H1 (cell line): ENCODE results near the gene FEZF1. TPM values are rescaled to one million over a fixed set of nuclear protein-coding genes. Genes with fewer than 3 reads are reported as not detected.
A peak's percentile ranks its signal among the peaks of the same experiment; 100 is the strongest.

Experiments used
- CTCF ChIA-PET: fragments of 300-600 bp; sonication (Branson Sonifier 250); formaldehyde crosslinking; loops from one replicate; lab custom pipeline; 2021; ENCODE audit not compliant: partially characterized antibody; lab: Charles Lee
- POLR2A ChIA-PET: fragments of 300-600 bp; sonication (Branson Sonifier 250); formaldehyde crosslinking; loops from one replicate; lab custom pipeline; 2021; ENCODE audit warnings: inconsistent platforms; ENCODE audit not compliant: partially characterized antibody; lab: Charles Lee
- DNase-seq, 2 experiments: peaks; one replicate each; pipeline versions ENCODE4 v3.0.0 to v3.0.0-alpha.2; 2010 to 2022; ENCODE audit warnings: low spot score in 2 of 2, low read depth in 1 of 2, mixed read lengths in 1 of 2
- FAIRE-seq: peaks from 2 replicates; lab custom pipeline; 2011; peaks lifted over from hg19 to GRCh38; lab: Jason Lieb, UNC
- H2AFZ ChIP-seq: 2 replicates; pipeline ENCODE4 v1.8.1; 2012; ENCODE audit warnings: low read length, inconsistent platforms
- H2AK5ac ChIP-seq: 2 replicates; pipeline ENCODE4 v1.6.1; 2013; ENCODE audit warnings: low read depth, low read length
- H2BK120ac ChIP-seq: replicated peaks from 2 replicates; pipeline ENCODE3; 2013; ENCODE audit warnings: low read depth, low read length, inconsistent platforms
- H2BK12ac ChIP-seq: 2 replicates; pipeline ENCODE4 v1.6.1; 2013; ENCODE audit warnings: low read depth, low read length
- H2BK15ac ChIP-seq: 2 replicates; pipeline ENCODE4 v1.6.1; 2013; ENCODE audit warnings: low read length
- H2BK20ac ChIP-seq: 2 replicates; pipeline ENCODE4 v1.6.1; 2013; ENCODE audit warnings: low read length
- H2BK5ac ChIP-seq: 2 replicates; pipeline ENCODE4 v1.6.1; 2013; ENCODE audit warnings: low read depth, low read length
- H3K14ac ChIP-seq: 2 replicates; pipeline ENCODE4 v1.6.1; 2013; ENCODE audit warnings: inconsistent platforms; ENCODE audit not compliant: insufficient read length
- H3K18ac ChIP-seq: 2 replicates; pipeline ENCODE4 v1.6.1; 2013; ENCODE audit warnings: low read length; ENCODE audit errors: extremely low read depth
- H3K23ac ChIP-seq: 2 replicates; pipeline ENCODE4 v1.6.1; 2013; ENCODE audit warnings: inconsistent platforms; ENCODE audit not compliant: insufficient read length
- H3K23me2 ChIP-seq: 2 replicates; pipeline ENCODE4 v1.6.1; 2013; ENCODE audit warnings: low read depth, low read length
- H3K27ac ChIP-seq: 2 replicates; pipeline ENCODE4 v1.6.1; 2011; ENCODE audit warnings: low read depth, low read length, inconsistent platforms
- H3K27me3 ChIP-seq, 4 experiments: replicated peaks in 1 of 4; 1 replicate in 1 of 4; 2 replicates in 3 of 4; pipeline versions ENCODE4 v1.6.1 to v1.8.1; 2011 to 2013; ENCODE audit warnings: low read length in 3 of 4, mild to moderate bottlenecking in 3 of 4, inconsistent platforms in 2 of 4, mixed read lengths in 2 of 4, moderate library complexity in 1 of 4; ENCODE audit not compliant: control insufficient read depth in 3 of 4, insufficient read depth in 3 of 4; ENCODE audit errors: extremely low read depth in 1 of 4
- H3K36me3 ChIP-seq, 4 experiments: 2 replicates each; pipeline versions ENCODE4 v1.6.1 to v1.8.1; 2011 to 2013; ENCODE audit warnings: mild to moderate bottlenecking in 4 of 4, low read length in 3 of 4, moderate library complexity in 2 of 4, control low read depth in 1 of 4, inconsistent platforms in 1 of 4; ENCODE audit not compliant: insufficient read depth in 4 of 4, control insufficient read depth in 2 of 4
- H3K4ac ChIP-seq: replicated peaks from 2 replicates; pipeline ENCODE3; 2013; ENCODE audit warnings: low read length, low read depth, mixed read lengths, inconsistent platforms; ENCODE audit not compliant: insufficient read length
- H3K4me1 ChIP-seq, 4 experiments: replicated peaks in 1 of 4; 1 replicate in 1 of 4; 2 replicates in 3 of 4; pipeline versions ENCODE4 v1.6.1 to v1.8.1; 2011 to 2013; ENCODE audit warnings: low read length in 3 of 4, inconsistent platforms in 2 of 4, mixed read lengths in 1 of 4; ENCODE audit not compliant: insufficient read depth in 4 of 4, control insufficient read depth in 3 of 4
- H3K4me2 ChIP-seq, 2 experiments: 2 replicates each; pipeline versions ENCODE4 v1.6.1 to v1.8.1; 2011 to 2013; ENCODE audit warnings: low read depth in 2 of 2, low read length in 2 of 2, control low read depth in 1 of 2, inconsistent platforms in 1 of 2, mild to moderate bottlenecking in 1 of 2; ENCODE audit not compliant: insufficient read depth in 1 of 2
- H3K4me3 ChIP-seq, 4 experiments: fragments of 200-600, 300-600 bp in 1 of 4; sonication (generic), shearing (Covaris generic), sonication (Bioruptor Twin) in 1 of 4; 2 replicates each; pipeline versions ENCODE4 v1.5.1 to v1.8.1; 2011 to 2016; ENCODE audit warnings: low read length in 4 of 4, low read depth in 3 of 4, control low read depth in 2 of 4, inconsistent platforms in 2 of 4, mild to moderate bottlenecking in 2 of 4, mixed read lengths in 1 of 4, moderate library complexity in 1 of 4; ENCODE audit not compliant: insufficient read depth in 2 of 4; ENCODE audit errors: extremely low read depth in 1 of 4
- H3K56ac ChIP-seq: replicated peaks from 2 replicates; pipeline ENCODE3; 2013; ENCODE audit warnings: low read depth, mild to moderate bottlenecking, mixed read lengths, low read length, inconsistent platforms; ENCODE audit not compliant: insufficient read length
- H3K79me1 ChIP-seq: 2 replicates; pipeline ENCODE4 v1.6.1; 2013; ENCODE audit warnings: low read depth, low read length, control low read depth
- H3K79me2 ChIP-seq, 2 experiments: 2 replicates each; pipeline versions ENCODE4 v1.6.1 to v1.8.1; 2012 to 2013; ENCODE audit warnings: low read length in 2 of 2, mild to moderate bottlenecking in 2 of 2, inconsistent platforms in 1 of 2; ENCODE audit not compliant: insufficient read depth in 2 of 2, control insufficient read depth in 1 of 2
- H3K9ac ChIP-seq, 4 experiments: replicated peaks in 1 of 4; 1 replicate in 1 of 4; 2 replicates in 3 of 4; pipeline versions ENCODE4 v1.6.1 to v1.8.1; 2011 to 2013; ENCODE audit warnings: low read depth in 3 of 4, low read length in 3 of 4, control low read depth in 2 of 4, mild to moderate bottlenecking in 2 of 4, moderate library complexity in 2 of 4, inconsistent platforms in 1 of 4; ENCODE audit errors: extremely low read depth in 1 of 4
- H3K9me3 ChIP-seq, 2 experiments: 2 replicates each; pipeline versions ENCODE4 v1.6.1 to v1.8.1; 2012 to 2013; ENCODE audit warnings: mild to moderate bottlenecking in 2 of 2, moderate library complexity in 2 of 2, control low read depth in 1 of 2, inconsistent platforms in 1 of 2, low read depth in 1 of 2, low read length in 1 of 2, mixed read lengths in 1 of 2; ENCODE audit not compliant: insufficient read depth in 2 of 2
- H4K20me1 ChIP-seq, 2 experiments: replicated peaks in 1 of 2; 2 replicates each; pipeline versions ENCODE3 to v1.8.1; 2011 to 2013; ENCODE audit warnings: inconsistent platforms in 2 of 2, low read length in 2 of 2, mild to moderate bottlenecking in 1 of 2; ENCODE audit not compliant: insufficient read depth in 2 of 2, control insufficient read depth in 1 of 2
- H4K5ac ChIP-seq: 2 replicates; pipeline ENCODE4 v1.6.1; 2013; ENCODE audit warnings: low read length, low read depth, mixed read lengths, inconsistent platforms; ENCODE audit not compliant: insufficient read length
- H4K8ac ChIP-seq: 2 replicates; pipeline ENCODE4 v1.8.0; 2013; ENCODE audit warnings: mild to moderate bottlenecking, moderate library complexity, low read length, inconsistent platforms; ENCODE audit not compliant: insufficient read depth; ENCODE audit errors: extremely low read depth
- H4K91ac ChIP-seq: replicated peaks from 2 replicates; pipeline ENCODE3; 2013; ENCODE audit warnings: low read length, mixed read lengths, inconsistent platforms; ENCODE audit not compliant: insufficient read length
- ASH2L ChIP-seq: fragments of 200-600, 300-600 bp; sonication (generic); IDR thresholded peaks from one replicate; pipeline ENCODE4 v1.7.1; 2017; ENCODE audit warnings: low read length
- CHD2 ChIP-seq: IDR thresholded peaks from 2 replicates; pipeline ENCODE4 v1.6.1; 2012; ENCODE audit warnings: low read length, improper control_type of control experiment
- CREB1 ChIP-seq: IDR thresholded peaks from 2 replicates; pipeline ENCODE4 v1.6.1; 2012; ENCODE audit warnings: inconsistent platforms
- EGR1 ChIP-seq: IDR thresholded peaks from 2 replicates; pipeline ENCODE4 v1.6.1; 2011; ENCODE audit warnings: low read depth, low read length, borderline replicate concordance
- EP300 ChIP-seq, 2 experiments: IDR thresholded peaks; 1 replicate in 1 of 2; 2 replicates in 1 of 2; pipeline ENCODE4 v1.6.1; 2011 to 2012; ENCODE audit warnings: low read depth in 2 of 2, low read length in 2 of 2, mild to moderate bottlenecking in 2 of 2, borderline replicate concordance in 1 of 2, inconsistent platforms in 1 of 2, moderate library complexity in 1 of 2
- KDM4A ChIP-seq: IDR thresholded peaks from one replicate; pipeline ENCODE4 v1.7.1; 2012; ENCODE audit warnings: low read depth, mild to moderate bottlenecking, moderate library complexity, low read length, inconsistent platforms; ENCODE audit not compliant: severe bottlenecking
- RBBP5 ChIP-seq: IDR thresholded peaks from 2 replicates; pipeline ENCODE4 v1.7.1; 2012; ENCODE audit warnings: low read depth, mild to moderate bottlenecking, inconsistent platforms, low read length, moderate library complexity, borderline replicate concordance
- SP1 ChIP-seq: IDR thresholded peaks from 2 replicates; pipeline ENCODE4 v1.6.1; 2011; ENCODE audit warnings: low read depth, low read length
- TEAD4 ChIP-seq: IDR thresholded peaks from 2 replicates; pipeline ENCODE4 v1.6.1; 2012; ENCODE audit warnings: low read depth, low read length, inconsistent platforms, mixed read lengths
- ZNF274 ChIP-seq: IDR thresholded peaks from 2 replicates; pipeline ENCODE4 v1.7.0; 2012; ENCODE audit warnings: low read length, borderline replicate concordance; ENCODE audit errors: extremely low read depth
- WGBS, 2 experiments: shearing (Covaris generic) in 1 of 2; methylation state at CpG; one replicate each; pipeline versions ENCODE4 v1.1.6 to v1.1.7; 2013 to 2015; ENCODE audit warnings: low lambda C conversion rate in 2 of 2, mixed read lengths in 2 of 2, inconsistent platforms in 1 of 2, low coverage in 1 of 2, missing lambda C conversion rate in 1 of 2; ENCODE audit not compliant: insufficient replicate concordance in 2 of 2, insufficient coverage in 1 of 2, insufficient read length in 1 of 2; ENCODE audit errors: extremely low coverage in 1 of 2, missing lambda C conversion rate in 1 of 2; 5-methylcytosine and 5-hydroxymethylcytosine counted together
- polyA plus RNA-seq, 7 experiments: library from polyadenylated mRNA; depleted of rRNA in 3 of 7; stranded (reverse) in 5 of 7; unstranded in 2 of 7; fragments of >200 nt in 5 of 7; fragments of 200-250 nt in 2 of 7; gene quantifications; 1 replicate in 5 of 7; 2 replicates in 1 of 7; 4 replicates in 1 of 7; pipeline versions ENCODE4 v1.2.1 to v1.2.3, GENCODE V29; 2011 to 2013; ENCODE audit warnings: missing spikeins in 2 of 7, mixed read lengths in 2 of 7
- total RNA-seq: library from RNA; stranded (reverse); fragmentation: NEBNext Ultra II Directional; extraction: Animal tissue kit (Norgen Biotek cat#: 25700); gene quantifications from 2 replicates; pipeline ENCODE4 v1.2.1, GENCODE V29; 2021
- TF ChIP-seq, protein P1 (sequence below): IDR thresholded peaks from 2 replicates; pipeline ENCODE4 v1.6.1; 2011; ENCODE audit warnings: low read length, improper control_type of control experiment

Gene FEZF1
- total and polyA plus RNA-seq, 2 of the 8 experiments (the other 6 are each of a cell fraction or from before 2014, with no cell fraction given) = 10.6 to 15.7 TPM

DNA sequence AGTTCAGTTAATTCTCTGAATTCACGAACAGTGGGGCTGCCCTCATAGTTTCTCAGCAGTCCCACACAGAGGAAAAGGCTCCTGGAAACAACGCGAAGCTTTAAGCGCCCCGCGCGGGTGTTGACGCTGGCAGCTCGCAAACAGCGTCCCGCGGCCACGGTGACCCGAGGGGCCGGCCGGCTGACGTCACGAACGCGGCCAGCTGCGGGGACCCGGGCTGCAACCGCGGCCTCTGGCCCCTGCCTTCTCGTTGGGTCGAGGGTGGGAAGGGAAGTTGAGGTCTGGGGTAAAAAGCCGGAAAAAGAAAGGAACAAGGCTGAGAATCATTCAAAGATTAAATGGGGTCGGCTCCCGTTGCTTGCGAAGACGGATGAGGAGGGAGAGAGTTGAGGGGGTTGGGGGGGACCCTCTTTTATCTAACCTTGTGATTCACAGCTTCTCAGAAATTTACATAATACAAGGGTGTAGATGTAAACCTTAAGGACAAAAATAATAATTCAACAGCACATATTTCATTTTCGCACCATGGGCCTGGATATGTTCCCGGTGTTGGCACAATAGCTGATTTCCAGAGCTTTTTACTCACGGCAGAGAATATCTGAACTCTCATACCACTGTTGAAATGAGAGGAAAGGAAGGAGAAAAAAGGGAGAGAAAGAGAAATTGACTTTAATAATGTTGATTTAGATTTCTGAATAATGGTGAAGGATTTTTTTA, 7.3 kb upstream of the FEZF1 start:
- Histone ChIP-seq H2BK20ac (0 out of 2 replicates have a peak overlapping the region, but pooled peaks have one; percentile 36), H2BK15ac (no peak overlapping the region; the same call in 1 of the 2 replicates), H3K27ac (no peak overlapping the region), H2AFZ (no peak overlapping the region), H3K79me2 (peaks cover 0 to 26% of the 10 kb centered on the region in 2 experiments; a peak in 3 of 4 replicates), H3K56ac (no peak overlapping the region), H3K4me3 (peak overlapping the region; percentile 70 to 89 (median 84)), H3K36me3 (peaks cover 0 to 8% (median 0%) of the 10 kb centered on the region in 4 experiments; a peak in 1 of 8 replicates), H3K4me1 (peaks cover 9 to 30% (median 19%) of the 10 kb centered on the region in 4 experiments; a peak in 6 of 7 replicates), H2BK12ac (0 out of 2 replicates have a peak overlapping the region, but pooled peaks have one; percentile 11), H2BK120ac (no peak overlapping the region), H4K8ac (no peak overlapping the region), H4K20me1 (no peaks in the 10 kb centered on the region), H2BK5ac (no peak overlapping the region), H3K18ac (peak overlapping the region; percentile 16; the same call in 1 of the 2 replicates), H3K14ac (no peak overlapping the region), H2AK5ac (no peak overlapping the region), H3K23me2 (peaks cover 24% of the 10 kb centered on the region; the same call in 1 of the 2 replicates), H4K91ac (no peak overlapping the region), H3K4ac (no peak overlapping the region), H4K5ac (no peak overlapping the region), H3K9me3 (no peaks in the 10 kb centered on the region), H3K23ac (no peak overlapping the region), H3K9ac (no peak overlapping the region), H3K79me1 (no peaks in the 10 kb centered on the region), H3K4me2 (peak overlapping the region; percentile 78 to 79), H3K27me3 (peaks cover 18 to 68% (median 44%) of the 10 kb centered on the region in 4 experiments)
- WGBS, 2 experiments = 5% methylated on average over 34 of the region's 34 CpGs; no CpG with 5 or more reads in 1 of the 2 experiments
- CTCF ChIA-PET = interaction anchor here (0.6 to 2.8 kb wide), 6 partner anchors 12 to 216 kb away, joined by 3 to 10 read pairs (median 3); no protein-coding TSS in a partner anchor
- POLR2A ChIA-PET = interaction anchor here (0.8 to 1.1 kb wide), 4 partner anchors 10 to 95 kb away, joined by 3 to 6 read pairs (median 3); no protein-coding TSS in a partner anchor
- FAIRE-seq (no peak), DNase-seq (peak in 1 of 2 experiments; percentile 72)
- TF ChIP-seq EGR1 (no peak), TEAD4 (no peak), EP300 (IDR thresholded peaks at IDR 0.05; ENCODE audit: borderline replicate concordance in 1 of 2, low read depth in 2 of 2, low read length in 2 of 2) (no peak), CREB1 (peak; percentile 81), ZNF274 (no peak), CHD2 (no peak), RBBP5 (peak; percentile 75; the same call in 1 of the 2 replicates), ASH2L (no peak), KDM4A (peak; percentile 31), SP1 (no peak)
- TF ChIP-seq, protein P1, sequence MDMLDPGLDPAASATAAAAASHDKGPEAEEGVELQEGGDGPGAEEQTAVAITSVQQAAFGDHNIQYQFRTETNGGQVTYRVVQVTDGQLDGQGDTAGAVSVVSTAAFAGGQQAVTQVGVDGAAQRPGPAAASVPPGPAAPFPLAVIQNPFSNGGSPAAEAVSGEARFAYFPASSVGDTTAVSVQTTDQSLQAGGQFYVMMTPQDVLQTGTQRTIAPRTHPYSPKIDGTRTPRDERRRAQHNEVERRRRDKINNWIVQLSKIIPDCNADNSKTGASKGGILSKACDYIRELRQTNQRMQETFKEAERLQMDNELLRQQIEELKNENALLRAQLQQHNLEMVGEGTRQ = no peak
